Measurements from ENCODE around the gene TAF15.

The TAF15 gene

GRCh38 chr17:35808962-35809854 is at the start of gene TAF15:
TAF15 (plus strand) TSS chr17:35809484; CDS start chr17:35809570, 86 bp downstream.
- peak; percentile 91 for DNase-seq (ENCODE audit: low read depth, low spot score)

GRCh38 chr17:35760587-35760986 is 48.7 kb upstream of the TAF15 start, which contains the start of gene C17orf50:
C17orf50 (plus strand) TSS chr17:35760887; CDS start chr17:35760942, 55 bp downstream.
- no peak for DNase-seq (ENCODE audit: low read depth, low spot score)

- DNase-seq (ENCODE audit: low read depth, low spot score) = no peak
These were observed 47.7 kb upstream of the TAF15 start for GRCh38 chr17:35761601-35762000.

GRCh38 chr17:35763767-35764122 is 45.5 kb upstream of the TAF15 start:
- no peak for DNase-seq (ENCODE audit: low read depth, low spot score)

GRCh38 chr17:35764123-35764991 is 44.9 kb upstream of the TAF15 start:
- peak; percentile 65 for DNase-seq (ENCODE audit: low read depth, low spot score)

- no peak for DNase-seq (ENCODE audit: low read depth, low spot score)
These were observed 44.1 kb upstream of the TAF15 start for GRCh38 chr17:35765086-35765710.

- no peak for DNase-seq (ENCODE audit: low read depth, low spot score)
These were observed 43.4 kb upstream of the TAF15 start for GRCh38 chr17:35765756-35766488.

GRCh38 chr17:35766489-35766877 is 42.8 kb upstream of the TAF15 start:
- DNase-seq (ENCODE audit: low read depth, low spot score) = no peak

GRCh38 chr17:35766903-35767510 is 42.3 kb upstream of the TAF15 start:
- no peak for DNase-seq (ENCODE audit: low read depth, low spot score)

- DNase-seq (ENCODE audit: low read depth, low spot score) = no peak
These were observed 40.5 kb upstream of the TAF15 start for GRCh38 chr17:35768797-35769196.

- DNase-seq (ENCODE audit: low read depth, low spot score) = no peak
These were observed 39.3 kb upstream of the TAF15 start for GRCh38 chr17:35769895-35770486.

- DNase-seq (ENCODE audit: low read depth, low spot score) = no peak
These were observed 36.2 kb upstream of the TAF15 start for GRCh38 chr17:35773129-35773528.

GRCh38 chr17:35773679-35774425 is 35.4 kb upstream of the TAF15 start:
- no peak for DNase-seq (ENCODE audit: low read depth, low spot score)

- no peak for DNase-seq (ENCODE audit: low read depth, low spot score)
These were observed 34.8 kb upstream of the TAF15 start for GRCh38 chr17:35774499-35774898.

- no peak for DNase-seq (ENCODE audit: low read depth, low spot score)
These were observed 34.2 kb upstream of the TAF15 start for GRCh38 chr17:35775039-35775438.

- no peak for DNase-seq (ENCODE audit: low read depth, low spot score)
These were observed 33.7 kb upstream of the TAF15 start for GRCh38 chr17:35775583-35775982.

GRCh38 chr17:35778641-35779196 is 30.6 kb upstream of the TAF15 start:
- no peak for DNase-seq (ENCODE audit: low read depth, low spot score)

GRCh38 chr17:35780950-35781349 is 28.3 kb upstream of the TAF15 start:
- DNase-seq (ENCODE audit: low read depth, low spot score) = no peak

GRCh38 chr17:35784895-35785294 is 24.4 kb upstream of the TAF15 start:
- DNase-seq (ENCODE audit: low read depth, low spot score) = no peak

Data from activated CD4-positive, CD25-positive, alpha-beta regulatory T cell treated with anti-CD3 and anti-CD28 coated beads, Interleukin-2, amount 50 U/mL, for 16 hours (primary cell).